HEK293 (cell line): Measurements from ENCODE around the gene TMEM185A.

Experiments
- CTCF ChIA-PET: fragments of 350-600 bp; formaldehyde crosslinking; extraction: SDS; loops from one replicate; lab custom pipeline; 2021; ENCODE audit warnings: antibody characterized with exemption; lab: Yijun Ruan, JAX
- POLR2A ChIA-PET: fragments of 300-600 bp; formaldehyde crosslinking; extraction: SDS; loops from one replicate; lab custom pipeline; 2020; ENCODE audit warnings: antibody characterized with exemption, inconsistent platforms; lab: Yijun Ruan, JAX
- H3K27ac ChIP-seq: fragments of 200-500 bp; sonication (Bioruptor generic); 2 replicates; pipeline ENCODE4 v1.5.1; 2014; ENCODE audit warnings: low read depth, low read length, control low read depth, inconsistent platforms; ENCODE audit errors: extremely low read depth
- H3K36me3 ChIP-seq, 2 experiments: fragments of 200-500 bp in 1 of 2; sonication (Bioruptor generic) in 1 of 2; 1 replicate in 1 of 2; 2 replicates in 1 of 2; pipeline ENCODE4 v1.5.1; 2014 to 2017; ENCODE audit warnings: inconsistent platforms in 2 of 2, low read length in 2 of 2; ENCODE audit not compliant: control insufficient read depth in 2 of 2, insufficient read depth in 1 of 2
- H3K4me1 ChIP-seq: fragments of 200-500 bp; sonication (Bioruptor generic); 2 replicates; pipeline ENCODE4 v1.5.1; 2014; ENCODE audit warnings: mild to moderate bottlenecking, low read length, inconsistent platforms; ENCODE audit not compliant: control insufficient read depth, insufficient read depth
- H3K4me3 ChIP-seq: 2 replicates; pipeline ENCODE4 v1.5.1; 2011; ENCODE audit warnings: low read depth, mild to moderate bottlenecking, control low read depth, low read length, moderate library complexity
- H3K9me3 ChIP-seq: fragments of 200-500 bp; sonication (Bioruptor generic); 2 replicates; pipeline ENCODE4 v1.5.1; 2014; ENCODE audit warnings: low read depth, low read length, inconsistent platforms; ENCODE audit not compliant: control insufficient read depth, insufficient read depth
- GLIS1 ChIP-seq: fragments of 450-650 bp; formaldehyde crosslinking; IDR thresholded peaks from 2 replicates; pipeline ENCODE4 v1.5.1; 2016; ENCODE audit warnings: missing biosample characterization, missing genetic modification characterization
- KLF16 ChIP-seq: fragments of 450-650 bp; formaldehyde crosslinking; IDR thresholded peaks from 2 replicates; pipeline ENCODE4 v1.5.1; 2017; ENCODE audit warnings: missing biosample characterization, missing genetic modification characterization
- KLF7 ChIP-seq: fragments of 450-650 bp; formaldehyde crosslinking; IDR thresholded peaks from 2 replicates; pipeline ENCODE4 v1.5.1; 2016; ENCODE audit warnings: missing biosample characterization, missing genetic modification characterization, borderline replicate concordance
- SCRT2 ChIP-seq: fragments of 450-650 bp; formaldehyde crosslinking; IDR thresholded peaks from 2 replicates; pipeline ENCODE4 v1.5.1; 2016; ENCODE audit warnings: missing biosample characterization, missing genetic modification characterization
- ZNF221 ChIP-seq: fragments of 450-650 bp; formaldehyde crosslinking; IDR thresholded peaks from 2 replicates; pipeline ENCODE4 v1.5.1; 2017; ENCODE audit warnings: missing biosample characterization, missing genetic modification characterization, borderline replicate concordance
- ZNF223 ChIP-seq: fragments of 450-650 bp; formaldehyde crosslinking; IDR thresholded peaks from 2 replicates; pipeline ENCODE4 v1.5.1; 2016; ENCODE audit warnings: missing biosample characterization, missing genetic modification characterization
- ZNF248 ChIP-seq: fragments of 450-650 bp; formaldehyde crosslinking; IDR thresholded peaks from 2 replicates; pipeline ENCODE4 v1.5.1; 2017; ENCODE audit warnings: missing biosample characterization, missing genetic modification characterization
- ZNF341 ChIP-seq: fragments of 450-650 bp; formaldehyde crosslinking; IDR thresholded peaks from 2 replicates; pipeline ENCODE4; 2016; ENCODE audit warnings: low read depth, missing biosample characterization, missing genetic modification characterization
- ZNF366 ChIP-seq: fragments of 450-650 bp; formaldehyde crosslinking; conservative IDR thresholded peaks from 2 replicates; pipeline ENCODE4 v1.5.1; 2016; ENCODE audit warnings: missing biosample characterization, missing genetic modification characterization
- ZNF48 ChIP-seq: fragments of 450-650 bp; formaldehyde crosslinking; IDR thresholded peaks from 2 replicates; pipeline ENCODE4 v1.5.1; 2016; ENCODE audit warnings: missing biosample characterization, missing genetic modification characterization
- ZNF510 ChIP-seq: fragments of 450-650 bp; formaldehyde crosslinking; IDR thresholded peaks from 2 replicates; pipeline ENCODE4 v1.5.1; 2018; ENCODE audit warnings: mild to moderate bottlenecking, missing genetic modification characterization, missing biosample characterization; ENCODE audit not compliant: insufficient replicate concordance
- ZNF530 ChIP-seq: fragments of 450-650 bp; formaldehyde crosslinking; IDR thresholded peaks from 2 replicates; pipeline ENCODE4 v1.5.1; 2016; ENCODE audit warnings: low read depth, missing biosample characterization, missing genetic modification characterization
- ZNF677 ChIP-seq: fragments of 450-650 bp; IDR thresholded peaks from 2 replicates; pipeline ENCODE4 v1.5.0; 2018; ENCODE audit warnings: missing biosample characterization, mild to moderate bottlenecking, missing genetic modification characterization, moderate library complexity
- TF ChIP-seq, protein P1 (sequence below): fragments of 450-650 bp; formaldehyde crosslinking; IDR thresholded peaks from 2 replicates; pipeline ENCODE4 v1.5.1; 2016; ENCODE audit warnings: missing biosample characterization, missing genetic modification characterization
- TF ChIP-seq, protein P2 (sequence below): fragments of 450-650 bp; formaldehyde crosslinking; IDR thresholded peaks from 2 replicates; pipeline ENCODE4 v1.5.1; 2016; ENCODE audit warnings: missing biosample characterization, missing genetic modification characterization
- TF ChIP-seq, protein P3 (sequence below): fragments of 450-650 bp; formaldehyde crosslinking; IDR thresholded peaks from 2 replicates; pipeline ENCODE4 v1.5.1; 2016; ENCODE audit warnings: missing biosample characterization, missing genetic modification characterization

TMEM185A gene

DNA sequence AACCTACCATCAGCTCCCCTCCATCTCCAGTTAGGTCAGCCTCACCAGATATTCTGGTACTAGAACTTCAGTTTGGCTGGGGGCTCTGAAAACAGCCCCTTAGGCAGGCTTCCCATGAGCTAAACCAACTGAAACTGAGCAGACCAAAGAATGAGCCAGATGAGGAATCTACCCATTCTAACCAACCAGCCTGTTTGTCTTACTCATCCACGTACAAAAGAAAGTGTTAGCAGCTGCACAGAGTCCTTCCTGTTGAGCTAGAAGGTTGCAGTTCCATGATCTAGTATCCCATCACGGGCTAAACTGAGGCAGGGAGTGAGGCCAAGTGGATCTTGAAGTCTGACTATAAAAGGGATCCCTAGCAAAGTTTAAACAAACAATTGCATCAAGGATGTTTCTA lies 61.8 kb downstream of the TMEM185A start (continued):
- TF ChIP-seq KLF7 (no peak), ZNF248 (tag by site-specific recombination) (no peak)

DNA sequence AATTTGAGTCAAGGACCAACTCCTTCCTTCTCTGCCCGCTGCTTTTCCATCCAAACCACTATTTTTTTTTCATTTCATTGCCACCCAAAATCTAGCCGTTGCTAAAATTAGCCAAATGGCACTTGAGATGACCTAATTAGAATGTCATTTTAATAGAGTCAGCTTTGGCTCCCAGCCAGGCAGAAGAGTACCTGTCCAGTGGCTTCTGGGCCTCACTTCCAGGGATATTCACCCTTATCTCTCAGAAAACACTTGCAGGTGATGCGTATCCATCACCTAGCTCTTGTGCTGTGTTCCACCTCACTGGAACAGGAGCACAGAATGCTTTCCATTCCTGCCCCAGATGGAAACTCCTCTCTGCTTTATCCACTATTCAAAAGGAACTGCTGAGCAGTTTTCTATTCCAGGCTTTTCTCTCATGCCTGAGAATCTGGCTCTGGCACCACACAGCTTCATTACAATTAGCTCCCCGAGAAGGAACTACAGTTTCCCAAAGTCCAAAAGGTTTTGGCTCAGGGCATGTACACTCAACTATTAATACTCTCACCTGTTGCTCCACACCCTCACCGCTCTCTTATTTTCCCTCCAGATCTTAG lies 62.8 kb downstream of the TMEM185A start:
- H3K4me3 ChIP-seq: no peak overlapping the region
- no peaks in the 10 kb centered on the region for H3K9me3 ChIP-seq
- POLR2A ChIA-PET: no interaction called here
- peaks cover 16% of the 10 kb centered on the region for H3K4me1 ChIP-seq
- H3K36me3 ChIP-seq: no peaks in the 10 kb centered on the region
- peak; percentile 70 for TF ChIP-seq SCRT2
- TF ChIP-seq, protein P1, sequence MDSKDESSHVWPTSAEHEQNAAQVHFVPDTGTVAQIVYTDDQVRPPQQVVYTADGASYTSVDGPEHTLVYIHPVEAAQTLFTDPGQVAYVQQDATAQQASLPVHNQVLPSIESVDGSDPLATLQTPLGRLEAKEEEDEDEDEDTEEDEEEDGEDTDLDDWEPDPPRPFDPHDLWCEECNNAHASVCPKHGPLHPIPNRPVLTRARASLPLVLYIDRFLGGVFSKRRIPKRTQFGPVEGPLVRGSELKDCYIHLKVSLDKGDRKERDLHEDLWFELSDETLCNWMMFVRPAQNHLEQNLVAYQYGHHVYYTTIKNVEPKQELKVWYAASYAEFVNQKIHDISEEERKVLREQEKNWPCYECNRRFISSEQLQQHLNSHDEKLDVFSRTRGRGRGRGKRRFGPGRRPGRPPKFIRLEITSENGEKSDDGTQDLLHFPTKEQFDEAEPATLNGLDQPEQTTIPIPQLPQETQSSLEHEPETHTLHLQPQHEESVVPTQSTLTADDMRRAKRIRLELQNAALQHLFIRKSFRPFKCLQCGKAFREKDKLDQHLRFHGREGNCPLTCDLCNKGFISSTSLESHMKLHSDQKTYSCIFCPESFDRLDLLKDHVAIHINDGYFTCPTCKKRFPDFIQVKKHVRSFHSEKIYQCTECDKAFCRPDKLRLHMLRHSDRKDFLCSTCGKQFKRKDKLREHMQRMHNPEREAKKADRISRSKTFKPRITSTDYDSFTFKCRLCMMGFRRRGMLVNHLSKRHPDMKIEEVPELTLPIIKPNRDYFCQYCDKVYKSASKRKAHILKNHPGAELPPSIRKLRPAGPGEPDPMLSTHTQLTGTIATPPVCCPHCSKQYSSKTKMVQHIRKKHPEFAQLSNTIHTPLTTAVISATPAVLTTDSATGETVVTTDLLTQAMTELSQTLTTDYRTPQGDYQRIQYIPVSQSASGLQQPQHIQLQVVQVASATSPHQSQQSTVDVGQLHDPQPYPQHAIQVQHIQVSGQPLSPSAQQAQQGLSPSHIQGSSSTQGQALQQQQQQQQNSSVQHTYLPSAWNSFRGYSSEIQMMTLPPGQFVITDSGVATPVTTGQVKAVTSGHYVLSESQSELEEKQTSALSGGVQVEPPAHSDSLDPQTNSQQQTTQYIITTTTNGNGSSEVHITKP: no peak
- TF ChIP-seq, protein P2, sequence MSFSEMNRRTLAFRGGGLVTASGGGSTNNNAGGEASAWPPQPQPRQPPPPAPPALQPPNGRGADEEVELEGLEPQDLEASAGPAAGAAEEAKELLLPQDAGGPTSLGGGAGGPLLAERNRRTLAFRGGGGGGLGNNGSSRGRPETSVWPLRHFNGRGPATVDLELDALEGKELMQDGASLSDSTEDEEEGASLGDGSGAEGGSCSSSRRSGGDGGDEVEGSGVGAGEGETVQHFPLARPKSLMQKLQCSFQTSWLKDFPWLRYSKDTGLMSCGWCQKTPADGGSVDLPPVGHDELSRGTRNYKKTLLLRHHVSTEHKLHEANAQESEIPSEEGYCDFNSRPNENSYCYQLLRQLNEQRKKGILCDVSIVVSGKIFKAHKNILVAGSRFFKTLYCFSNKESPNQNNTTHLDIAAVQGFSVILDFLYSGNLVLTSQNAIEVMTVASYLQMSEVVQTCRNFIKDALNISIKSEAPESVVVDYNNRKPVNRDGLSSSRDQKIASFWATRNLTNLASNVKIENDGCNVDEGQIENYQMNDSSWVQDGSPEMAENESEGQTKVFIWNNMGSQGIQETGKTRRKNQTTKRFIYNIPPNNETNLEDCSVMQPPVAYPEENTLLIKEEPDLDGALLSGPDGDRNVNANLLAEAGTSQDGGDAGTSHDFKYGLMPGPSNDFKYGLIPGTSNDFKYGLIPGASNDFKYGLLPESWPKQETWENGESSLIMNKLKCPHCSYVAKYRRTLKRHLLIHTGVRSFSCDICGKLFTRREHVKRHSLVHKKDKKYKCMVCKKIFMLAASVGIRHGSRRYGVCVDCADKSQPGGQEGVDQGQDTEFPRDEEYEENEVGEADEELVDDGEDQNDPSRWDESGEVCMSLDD (tag by site-specific recombination): no peak
- TF ChIP-seq ZNF677 (tag by site-specific recombination): no peak
- no peak for TF ChIP-seq ZNF510 (tag by site-specific recombination)
- no peak for TF ChIP-seq KLF16 (tag by site-specific recombination)
- TF ChIP-seq, protein P3, sequence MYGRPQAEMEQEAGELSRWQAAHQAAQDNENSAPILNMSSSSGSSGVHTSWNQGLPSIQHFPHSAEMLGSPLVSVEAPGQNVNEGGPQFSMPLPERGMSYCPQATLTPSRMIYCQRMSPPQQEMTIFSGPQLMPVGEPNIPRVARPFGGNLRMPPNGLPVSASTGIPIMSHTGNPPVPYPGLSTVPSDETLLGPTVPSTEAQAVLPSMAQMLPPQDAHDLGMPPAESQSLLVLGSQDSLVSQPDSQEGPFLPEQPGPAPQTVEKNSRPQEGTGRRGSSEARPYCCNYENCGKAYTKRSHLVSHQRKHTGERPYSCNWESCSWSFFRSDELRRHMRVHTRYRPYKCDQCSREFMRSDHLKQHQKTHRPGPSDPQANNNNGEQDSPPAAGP: no peak
- no peak for TF ChIP-seq ZNF48 (tag by site-specific recombination)
- no peak for TF ChIP-seq ZNF221 (tag by site-specific recombination)
- no peak for TF ChIP-seq ZNF223 (tag by site-specific recombination)
- peak; percentile 32; the same call in 1 of the 2 replicates for TF ChIP-seq ZNF366 (tag by site-specific recombination)
- H3K27ac ChIP-seq: 0 out of 2 replicates have a peak overlapping the region, but pooled peaks have one; percentile 13
- CTCF ChIA-PET: interaction anchor here (1.0 kb wide), 1 partner anchor 41 kb away, joined by 3 read pairs; no protein-coding TSS in a partner anchor

DNA sequence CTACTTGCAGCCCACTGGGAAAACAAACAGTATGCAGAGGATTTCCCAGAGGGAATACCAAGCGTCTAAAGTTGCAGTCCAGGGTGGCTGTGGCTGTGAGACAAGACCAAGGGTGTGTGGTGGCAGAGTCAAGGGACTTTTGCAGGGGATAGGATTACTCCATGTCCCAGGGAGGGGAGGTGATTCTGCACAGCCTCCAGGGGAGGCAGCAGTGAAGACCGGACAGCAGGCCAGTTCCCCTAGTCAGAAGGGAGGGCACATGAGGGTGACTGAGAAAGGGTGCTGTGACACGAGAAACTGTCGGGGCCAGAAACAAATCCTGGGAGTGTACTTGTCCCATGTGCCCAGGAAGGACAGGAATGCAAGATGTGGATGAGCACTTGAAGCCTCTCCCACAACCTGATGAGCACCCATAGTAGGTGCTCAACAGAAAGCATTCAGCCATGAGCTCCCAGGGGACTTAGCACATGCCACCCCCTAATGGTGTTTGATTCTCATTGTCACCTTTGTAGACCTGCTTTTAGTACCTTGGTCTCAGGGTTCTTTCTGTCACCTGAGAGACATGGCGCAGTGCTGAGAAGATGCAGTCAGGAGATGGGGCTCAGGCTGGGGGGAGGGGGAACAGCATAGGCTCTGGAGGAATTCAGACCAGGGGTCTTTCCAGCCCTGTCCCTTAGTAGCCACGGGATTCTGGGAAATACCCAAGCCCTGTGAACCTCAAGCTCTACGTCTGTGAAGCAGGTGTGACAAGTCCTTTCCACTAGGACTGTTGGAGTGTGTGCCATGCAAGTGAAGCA lies 63.8 kb downstream of the TMEM185A start:
- peaks cover 16% of the 10 kb centered on the region for H3K4me1 ChIP-seq
- no peak overlapping the region for H3K4me3 ChIP-seq
- H3K27ac ChIP-seq: no peak overlapping the region
- no peaks in the 10 kb centered on the region for H3K36me3 ChIP-seq
- ChIA-PET CTCF (interaction anchor here (1.0 kb wide), 1 partner anchor 40 kb away, joined by 3 read pairs; no protein-coding TSS in a partner anchor), POLR2A (no interaction called here)
- H3K9me3 ChIP-seq: no peaks in the 10 kb centered on the region
- TF ChIP-seq ZNF341 (tag by site-specific recombination): peak; percentile 34; the same call in 1 of the 2 replicates
- TF ChIP-seq, protein P1: peak; percentile 40
- TF ChIP-seq GLIS1 (tag by site-specific recombination): peak; percentile 58
- TF ChIP-seq KLF7: no peak
- no peak for TF ChIP-seq ZNF530 (tag by site-specific recombination)
